Measurements from ENCODE around the gene SLC48A1.

DNA sequence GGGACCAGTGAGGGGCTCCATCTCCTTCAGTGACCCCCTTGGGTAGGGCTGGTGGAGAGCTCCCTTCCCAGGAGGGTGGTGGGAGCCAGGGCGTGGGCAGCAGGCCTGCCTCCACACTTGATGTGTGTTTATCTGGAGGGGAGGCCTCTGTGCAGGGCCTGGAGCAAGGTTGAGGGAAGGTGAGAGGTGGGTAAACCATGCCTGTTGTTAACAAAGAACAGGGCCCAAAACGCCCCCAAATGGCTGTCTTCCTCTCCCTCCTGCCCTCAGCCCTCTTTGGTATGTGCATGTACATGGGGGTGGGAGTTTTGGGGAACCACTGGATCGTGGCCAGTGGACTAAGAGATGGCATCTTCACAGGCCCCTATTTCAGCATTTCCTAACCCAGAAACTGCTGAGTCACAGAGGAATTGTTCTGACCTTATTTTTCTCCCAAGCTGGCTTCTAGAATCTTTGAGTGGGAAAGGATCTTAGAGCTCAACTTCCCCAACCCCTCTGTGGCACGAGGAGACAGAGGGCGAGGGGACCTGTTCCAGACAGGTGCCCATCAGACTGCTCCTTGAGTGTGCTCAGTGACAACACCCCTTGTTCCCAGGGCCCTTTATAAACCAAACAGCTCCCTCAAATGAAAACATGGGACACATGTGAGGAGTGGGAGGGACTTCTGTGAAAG lies 3.6 kb downstream of the SLC48A1 start:
- TF ChIP-seq CTCF (IDR thresholded peaks at IDR 0.05): no peak
- TF ChIP-seq POLR2A (IDR thresholded peaks at IDR 0.05): no peak
- no peak for TF ChIP-seq POLR2AphosphoS5 (IDR thresholded peaks at IDR 0.05)

Measured in prostate gland (tissue), 2 donors.